Measurements from ENCODE around the gene PLXNB1. TPM values are rescaled to one million over a fixed set of nuclear protein-coding genes. Genes with fewer than 3 reads are reported as not detected.

The PLXNB1 gene
- polyA plus RNA-seq, 3 donors, result 181 to 239 (median 234) TPM

DNA sequence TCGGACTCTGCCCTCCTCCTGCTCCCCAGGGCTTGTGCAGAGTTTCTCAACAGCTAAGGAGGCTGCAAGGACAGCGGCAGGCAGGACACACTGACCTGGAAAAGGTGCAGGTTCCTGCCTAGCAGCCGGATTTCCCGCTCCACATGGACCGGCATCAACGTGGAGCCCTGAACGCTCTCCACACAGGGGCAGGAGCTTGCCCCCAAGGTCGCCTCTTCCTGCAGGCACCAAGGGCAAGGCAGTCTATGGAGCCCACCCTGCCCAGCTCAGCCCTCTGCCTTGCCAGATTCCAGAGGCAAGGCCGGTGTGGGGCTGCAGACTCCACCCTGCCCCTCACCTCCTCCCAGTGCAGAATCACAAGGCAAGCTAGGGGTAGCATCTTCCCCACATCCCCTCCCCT is 10.7 kb downstream of the PLXNB1 start:
- no peak for DNase-seq

DNA sequence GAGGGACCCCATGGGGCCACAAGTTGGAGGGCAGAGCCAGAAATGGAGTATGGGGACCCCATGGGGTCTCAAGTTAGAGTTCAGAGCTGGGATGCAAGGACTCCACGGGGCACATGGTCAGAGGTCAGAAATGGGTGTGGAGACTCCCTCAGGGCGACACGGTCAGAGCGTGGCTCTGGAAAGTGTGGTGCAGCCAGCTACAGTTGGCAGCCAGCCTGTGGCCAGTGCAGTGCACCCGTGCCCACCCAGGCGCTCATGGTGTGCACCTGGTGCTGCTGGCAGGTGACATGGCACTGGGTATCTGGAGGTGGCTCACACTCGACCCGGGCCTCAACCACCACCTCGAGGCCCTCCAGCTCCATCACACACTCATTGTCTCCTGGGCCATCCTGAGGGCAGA is 11.2 kb downstream of the PLXNB1 start:
- DNase-seq, result no peak

DNA sequence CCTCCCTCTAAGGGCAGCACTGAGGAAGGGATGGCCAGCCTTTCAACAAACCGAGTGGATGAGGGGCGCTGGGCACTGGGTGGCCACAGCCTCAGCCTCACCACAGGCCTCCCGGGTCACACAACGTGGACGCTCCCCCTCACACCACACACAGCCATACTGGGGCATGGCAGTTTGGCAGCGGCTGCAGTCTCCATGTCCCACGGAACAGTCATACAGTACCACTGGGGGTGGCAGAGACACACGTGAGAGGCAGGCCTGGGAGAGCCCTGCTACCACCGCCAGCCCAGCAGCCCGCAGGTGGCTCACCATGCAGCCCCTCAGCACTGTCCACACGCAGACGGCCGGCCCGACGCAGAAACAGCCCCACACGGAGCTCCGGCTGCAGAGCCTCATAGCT is 11.7 kb downstream of the PLXNB1 start:
- DNase-seq, result no peak

DNA sequence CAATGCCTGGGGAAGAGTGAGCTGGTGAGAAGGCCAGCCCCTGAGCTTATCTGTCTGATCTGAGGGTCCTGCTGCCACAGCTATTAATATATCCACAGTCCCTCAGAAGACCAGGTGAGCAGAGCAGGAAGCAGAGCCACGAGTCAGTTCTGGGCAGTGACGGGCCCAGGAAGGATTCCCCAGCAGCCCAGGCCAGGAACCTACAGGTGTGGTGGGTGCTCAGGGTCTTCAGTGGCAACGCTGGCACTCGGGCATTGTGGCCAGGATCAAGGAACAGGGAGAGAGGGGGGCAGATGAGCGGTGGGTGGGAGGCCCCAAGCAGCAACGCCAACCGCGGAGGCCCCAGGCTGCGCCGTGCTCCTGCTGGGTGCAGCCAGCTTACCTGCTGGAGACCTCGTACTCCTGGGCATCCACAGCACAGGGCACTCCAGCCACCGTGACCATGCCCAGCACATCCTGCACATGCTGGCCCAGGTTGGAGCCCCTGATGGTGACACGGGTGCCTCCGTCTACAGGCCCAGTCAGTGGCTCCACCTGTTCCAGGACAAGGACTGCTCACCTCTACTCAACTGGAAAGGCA is 12.3 kb downstream of the PLXNB1 start:
- no peak for DNase-seq

DNA sequence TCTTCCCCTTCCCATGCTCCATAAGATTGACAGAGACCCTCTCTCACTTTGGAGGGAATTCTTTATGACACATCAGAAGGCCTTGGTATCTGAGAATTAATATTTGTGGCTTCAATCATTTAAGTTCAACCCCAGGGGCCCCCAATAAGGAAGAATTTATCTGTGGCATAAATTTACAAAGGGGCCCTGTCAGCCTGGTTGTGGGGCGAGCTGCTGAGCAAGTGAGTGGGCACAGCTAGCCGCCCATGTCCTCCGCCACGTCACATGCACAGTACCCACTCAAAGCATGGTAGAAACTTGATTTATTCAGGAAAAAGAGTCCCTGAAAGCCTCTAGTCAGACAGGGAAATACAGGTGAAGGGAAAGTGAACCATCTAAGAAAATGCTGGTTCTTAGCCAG is 13.3 kb downstream of the PLXNB1 start:
- DNase-seq, result no peak

DNA sequence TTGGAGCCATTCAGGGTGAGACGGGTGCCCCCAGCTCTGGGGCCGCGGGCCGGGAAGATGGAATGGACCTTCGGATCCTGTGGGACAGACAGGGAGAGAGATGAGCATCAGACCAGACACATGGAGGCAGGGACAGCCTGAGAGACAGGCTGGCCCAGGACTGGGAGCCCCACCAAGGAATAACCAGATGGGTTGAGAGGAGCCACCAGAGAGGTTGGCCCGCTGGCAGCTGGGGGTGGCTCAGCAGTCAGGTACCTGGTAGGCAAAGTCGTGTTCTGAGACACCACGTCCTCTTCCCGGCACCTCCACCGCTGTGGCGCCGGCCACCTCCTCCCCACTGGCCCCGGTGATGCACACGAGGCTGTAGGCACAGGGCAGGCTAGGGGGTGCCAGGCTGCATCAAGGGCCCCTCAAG is 13.8 kb downstream of the PLXNB1 start:
- DNase-seq, result no peak

DNA sequence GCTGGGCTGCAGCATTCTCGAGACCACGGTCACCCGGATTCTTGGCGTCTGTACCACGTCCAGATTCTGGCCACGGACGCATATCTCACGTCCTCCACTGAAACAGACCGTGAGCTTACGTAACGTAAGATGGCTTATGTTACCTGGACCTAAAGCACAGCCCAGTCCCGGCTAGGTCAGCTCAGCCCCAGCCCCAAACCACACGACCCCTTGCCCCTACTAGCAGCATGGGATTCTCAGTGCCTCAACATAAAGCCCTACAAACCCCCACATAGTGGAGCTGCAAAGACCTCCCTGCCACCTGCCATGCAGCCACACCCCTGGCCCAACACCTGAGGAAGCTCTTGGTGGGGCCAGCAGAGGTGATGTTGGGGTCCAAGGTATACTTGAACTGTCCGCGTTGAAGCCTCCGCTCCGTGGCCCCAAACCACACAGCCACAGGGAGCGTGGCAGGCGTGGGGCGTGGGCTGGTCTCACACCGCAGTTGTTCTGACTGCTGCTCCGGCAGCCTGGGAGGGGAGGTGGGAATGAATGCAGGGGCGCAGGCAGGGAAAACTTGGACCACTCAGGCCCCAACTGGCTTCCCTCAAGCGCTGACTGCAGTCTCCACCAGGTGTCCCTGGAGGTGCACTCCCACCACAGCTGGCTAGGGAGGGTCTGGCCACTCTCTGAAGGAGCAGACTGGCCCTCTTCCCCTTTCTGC is 14.5 kb downstream of the PLXNB1 start:
- no peak for DNase-seq

DNA sequence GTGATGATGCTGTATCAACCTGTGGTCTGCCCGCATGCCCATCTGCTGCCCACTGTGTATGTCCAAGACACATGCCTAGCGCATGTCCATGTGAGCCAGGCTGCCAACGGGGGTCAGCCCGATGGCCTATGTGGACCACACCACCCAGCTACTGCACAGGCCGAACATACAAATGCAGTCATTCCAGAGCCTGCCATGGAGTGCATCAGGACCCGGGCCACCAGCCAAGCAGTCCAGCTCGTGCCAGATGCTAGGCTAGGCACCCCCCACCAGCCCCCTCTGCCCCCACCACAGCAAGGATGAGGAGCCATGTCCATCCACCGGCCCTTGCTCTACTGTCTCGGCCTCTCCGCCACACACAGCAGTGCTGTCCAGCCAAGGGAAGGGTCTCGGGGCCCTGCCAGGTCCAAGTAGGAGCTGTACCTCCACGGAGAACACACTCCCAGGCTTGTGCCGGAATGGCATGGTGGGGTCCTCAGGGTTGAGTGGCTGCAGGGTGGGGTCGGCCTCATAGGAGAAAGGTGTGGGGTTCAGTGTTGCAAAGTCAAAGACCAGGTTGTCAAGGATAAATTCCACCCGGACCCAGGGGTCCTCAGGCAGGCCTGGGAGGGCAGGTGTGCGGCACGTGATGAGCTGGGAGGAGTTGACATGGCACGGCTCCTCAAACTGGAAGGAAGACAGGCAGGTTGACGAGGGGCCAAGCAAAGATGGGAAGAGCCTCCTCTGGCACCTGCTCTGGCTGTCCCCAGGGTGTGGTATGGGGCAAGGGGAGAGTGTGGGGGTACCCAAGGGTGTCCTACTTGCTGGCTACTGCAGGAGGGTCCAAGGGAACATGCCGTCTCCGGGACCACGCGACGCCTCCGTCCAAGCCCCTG is 15.3 kb downstream of the PLXNB1 start:
- DNase-seq, result no peak

DNA sequence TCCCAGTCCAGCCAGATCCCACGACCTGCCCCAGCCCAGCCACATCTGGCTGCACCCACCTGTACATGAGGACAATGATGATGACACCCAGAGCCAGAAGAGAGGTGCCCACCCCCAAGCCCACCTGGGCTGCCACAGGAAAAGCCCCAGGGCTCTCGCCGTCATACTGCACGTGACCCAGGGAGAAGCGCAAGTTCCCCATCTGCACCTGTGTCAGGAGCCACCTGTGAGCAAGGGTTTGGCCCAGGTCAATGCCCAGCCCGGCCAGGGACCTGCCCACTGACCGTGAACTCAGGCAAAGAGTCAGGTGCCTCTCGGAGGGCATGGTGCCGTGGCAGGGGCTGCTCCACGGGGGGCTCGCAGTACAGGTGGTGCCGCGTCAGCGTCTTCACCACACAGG is 16.3 kb downstream of the PLXNB1 start:
- no peak for DNase-seq

DNA sequence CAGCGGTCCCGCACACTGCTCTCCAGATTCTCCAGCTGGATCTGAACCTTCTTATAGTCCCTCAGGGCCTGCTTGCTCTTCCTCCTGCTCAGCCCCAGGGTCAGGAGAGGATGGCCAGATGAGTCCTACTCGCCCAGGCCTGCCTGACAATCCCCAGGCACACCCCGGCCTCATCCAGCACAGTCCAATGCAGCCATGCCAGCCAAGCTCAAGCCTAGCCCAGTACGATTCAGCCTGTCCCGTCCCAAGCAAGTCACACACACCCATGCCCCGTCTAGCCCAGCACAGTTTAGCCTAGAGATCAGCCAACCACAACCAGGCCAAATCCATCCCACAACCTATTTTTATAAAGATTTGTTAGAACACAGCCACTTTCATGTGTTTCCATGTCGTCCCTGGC is 16.8 kb downstream of the PLXNB1 start:
- no peak for DNase-seq

DNA sequence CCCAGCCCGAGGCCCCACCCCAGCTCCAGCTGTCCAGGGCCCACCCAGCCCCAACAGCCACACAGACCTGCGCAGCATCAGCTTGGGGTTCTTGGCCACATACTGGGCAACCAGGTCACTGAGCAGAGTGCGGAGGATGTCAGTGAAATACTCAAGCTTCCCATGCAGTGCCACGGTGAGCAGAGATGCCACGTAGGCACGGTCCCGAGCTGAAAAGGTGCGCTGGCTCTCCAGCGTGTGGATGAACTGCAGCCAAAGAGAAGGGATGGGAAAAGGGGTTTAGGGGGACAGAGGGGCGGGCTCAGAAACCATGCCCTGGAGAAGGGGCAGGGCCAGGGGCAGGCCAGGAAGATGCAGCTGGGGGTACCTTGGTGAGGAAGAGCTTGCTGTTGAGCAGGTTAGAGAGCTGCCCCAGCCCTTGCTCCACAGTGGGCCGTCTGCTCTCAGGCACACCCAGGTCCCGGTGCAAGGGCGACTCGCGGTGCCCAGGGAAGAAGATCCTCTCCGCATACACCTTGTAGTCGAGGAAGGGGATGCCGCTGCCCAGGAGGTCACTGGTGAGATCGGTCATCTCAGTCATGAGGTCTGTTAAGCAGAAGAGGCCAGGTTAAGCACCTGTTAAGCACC is 17.4 kb downstream of the PLXNB1 start:
- DNase-seq, result no peak

DNA sequence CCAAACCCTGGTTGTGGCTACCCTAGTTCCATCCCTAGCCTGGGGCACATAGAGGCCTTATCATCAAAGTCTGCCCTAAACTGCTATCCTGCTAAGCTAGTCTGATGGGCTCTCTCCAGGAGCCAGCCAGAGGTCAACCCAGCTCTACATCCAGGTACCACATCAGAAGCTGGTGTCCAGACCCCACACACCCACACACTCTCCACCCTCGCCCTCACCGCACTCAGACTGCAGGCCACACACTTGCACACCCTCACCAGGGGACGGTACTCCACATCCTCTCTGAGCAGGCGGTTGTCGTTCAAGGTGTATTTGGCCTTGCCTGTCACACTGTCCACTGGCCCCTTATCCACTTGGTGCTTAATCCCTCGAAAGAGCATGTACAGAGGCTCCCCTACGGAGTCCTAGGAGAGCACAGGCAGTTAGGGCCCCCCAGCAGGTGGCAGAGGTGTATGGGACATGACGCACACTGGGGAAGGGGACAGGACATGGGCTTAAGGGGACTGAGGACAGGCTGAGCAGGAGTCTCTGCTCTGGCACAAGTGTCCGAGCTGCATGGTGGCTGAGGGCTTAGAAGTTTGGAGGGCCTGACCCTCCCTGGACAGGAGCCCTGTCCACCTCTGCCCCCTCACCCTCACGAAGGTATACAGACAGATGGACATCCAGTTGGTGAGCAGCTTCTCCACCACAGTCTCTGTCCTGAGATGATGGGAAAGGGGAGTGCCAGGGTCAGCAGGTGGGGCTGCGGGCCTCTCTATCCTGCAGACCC is 18.1 kb downstream of the PLXNB1 start:
- no peak for DNase-seq

DNA sequence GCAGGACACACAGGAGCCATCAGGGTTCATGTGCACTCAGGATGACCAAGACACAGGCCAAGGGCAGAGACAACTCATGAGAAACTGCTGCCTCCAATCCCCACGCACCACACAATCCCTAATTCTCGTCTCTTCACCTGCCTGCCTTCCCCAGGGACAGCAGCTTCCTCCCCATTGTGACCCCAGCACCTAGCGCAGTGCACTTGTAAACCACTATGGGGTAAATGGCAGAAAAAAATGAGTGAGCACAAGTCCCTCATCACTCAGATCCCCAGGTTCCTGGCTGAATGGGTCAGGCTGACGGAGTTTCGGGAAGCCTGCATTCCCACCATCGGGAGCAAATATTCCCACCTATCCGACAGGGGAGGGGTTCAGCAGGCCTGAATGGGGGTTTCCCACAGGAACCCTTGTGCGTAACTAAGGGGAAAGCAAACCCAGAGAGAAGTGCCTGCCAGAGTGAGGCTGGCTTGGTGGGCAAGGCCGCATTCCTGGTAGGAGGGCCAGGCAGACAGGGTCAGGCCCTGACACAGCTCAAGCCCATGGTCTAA is 18.8 kb downstream of the PLXNB1 start:
- no peak for DNase-seq

DNA sequence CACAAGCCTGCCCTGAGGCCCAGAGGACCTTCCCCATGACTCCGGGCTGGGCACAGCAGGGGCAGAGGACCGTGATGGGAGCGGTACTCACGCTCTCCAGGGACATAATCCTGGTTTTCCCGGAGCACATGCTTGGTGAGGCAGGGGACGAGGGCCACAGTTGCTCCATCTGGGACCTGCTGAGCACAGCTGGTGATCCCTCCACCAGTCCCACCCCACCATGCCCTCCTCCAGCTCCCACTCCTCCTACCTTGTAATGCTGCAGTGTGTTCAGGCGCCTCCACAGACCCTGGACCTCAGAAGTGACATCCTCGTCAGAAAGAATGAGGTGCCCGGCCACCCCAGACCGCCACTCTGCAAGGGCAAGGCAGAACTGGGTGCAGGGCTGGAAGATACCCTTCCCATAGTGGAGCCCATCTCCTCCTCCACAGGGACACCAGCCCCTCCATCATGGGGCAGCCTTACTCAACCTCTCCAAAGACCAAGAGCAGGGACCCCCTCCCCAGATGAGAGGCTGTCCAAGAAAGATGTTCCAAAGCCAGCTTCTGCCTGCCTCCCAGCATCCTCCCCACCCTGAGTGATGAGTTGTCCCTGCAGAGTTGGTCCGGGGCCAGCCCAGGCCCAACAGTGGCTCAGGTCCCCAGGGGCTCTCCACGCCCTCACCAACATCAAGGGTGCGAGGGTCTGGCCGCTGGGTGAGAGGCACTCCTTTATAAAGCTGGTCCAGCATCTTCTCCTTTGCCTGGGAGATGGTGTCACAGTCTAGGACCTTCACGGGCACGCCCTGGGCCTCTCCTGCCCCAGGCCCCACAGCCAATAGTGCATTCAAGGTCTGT is 19.5 kb downstream of the PLXNB1 start:
- DNase-seq, result no peak

DNA sequence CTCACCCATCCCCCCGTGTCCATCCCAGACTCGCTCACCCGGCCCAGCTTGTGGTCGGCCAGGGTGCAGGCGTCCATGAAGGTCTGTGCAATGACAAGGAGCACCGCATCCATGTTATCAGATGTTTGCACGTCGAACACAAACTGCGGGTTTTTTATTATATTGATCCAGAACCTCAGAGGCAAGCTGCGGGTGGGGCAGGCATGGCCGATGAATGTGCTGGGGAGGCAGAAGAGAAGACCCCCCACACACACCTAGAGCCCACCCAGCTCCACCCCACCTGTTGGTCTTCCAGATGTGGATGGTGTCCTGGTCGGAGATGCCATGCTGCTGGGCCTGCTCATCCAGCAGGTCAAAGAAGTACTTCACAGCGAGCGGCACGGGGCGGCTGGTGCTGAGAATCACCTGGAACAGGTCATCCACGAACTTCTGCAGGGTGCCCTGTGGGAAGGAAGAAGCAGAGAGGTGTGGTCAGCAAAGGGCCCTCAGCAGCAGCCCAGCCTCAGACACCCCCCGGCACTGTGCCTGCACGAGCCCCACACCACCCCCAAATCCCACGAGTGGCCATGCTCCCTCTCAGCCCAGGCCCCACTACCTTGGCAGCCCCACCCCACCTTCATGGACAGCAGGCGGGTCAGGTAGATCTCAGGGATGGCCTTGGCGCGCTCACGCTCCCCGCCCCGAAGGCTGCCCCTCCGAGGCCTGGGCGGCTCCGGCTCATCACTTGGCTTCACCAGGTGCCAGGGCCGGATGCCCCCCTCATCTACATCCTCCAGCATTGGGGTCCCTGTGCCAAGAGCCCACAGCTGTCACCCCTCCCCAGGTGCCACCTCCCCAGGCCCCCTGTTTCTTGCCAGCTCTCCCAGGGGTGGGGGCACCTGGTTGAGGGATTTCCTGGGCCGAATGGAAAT is 20.3 kb downstream of the PLXNB1 start:
- no peak for DNase-seq

DNA sequence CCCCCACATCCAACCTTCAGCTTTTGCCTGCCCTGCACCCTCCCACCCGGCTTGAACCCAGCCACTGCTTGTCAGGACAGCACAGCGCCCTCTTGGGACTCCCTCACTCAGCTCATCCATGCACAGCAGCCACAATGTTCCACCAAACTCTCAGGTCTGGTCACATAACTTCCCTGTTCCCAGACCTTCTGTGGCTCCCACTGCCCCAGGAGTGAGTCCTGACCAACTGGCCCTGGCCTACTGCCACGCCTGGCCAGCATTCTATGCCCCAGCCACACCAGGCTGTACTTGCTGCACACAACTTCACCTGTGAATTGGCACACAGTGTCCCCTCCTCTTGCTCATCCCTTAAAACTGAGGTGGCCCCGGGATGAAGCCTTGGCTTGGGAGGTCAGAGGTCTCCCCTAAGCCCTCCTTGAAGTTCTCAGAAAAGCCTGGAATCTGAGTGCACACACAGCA is 21.0 kb downstream of the PLXNB1 start:
- no peak for DNase-seq

DNA sequence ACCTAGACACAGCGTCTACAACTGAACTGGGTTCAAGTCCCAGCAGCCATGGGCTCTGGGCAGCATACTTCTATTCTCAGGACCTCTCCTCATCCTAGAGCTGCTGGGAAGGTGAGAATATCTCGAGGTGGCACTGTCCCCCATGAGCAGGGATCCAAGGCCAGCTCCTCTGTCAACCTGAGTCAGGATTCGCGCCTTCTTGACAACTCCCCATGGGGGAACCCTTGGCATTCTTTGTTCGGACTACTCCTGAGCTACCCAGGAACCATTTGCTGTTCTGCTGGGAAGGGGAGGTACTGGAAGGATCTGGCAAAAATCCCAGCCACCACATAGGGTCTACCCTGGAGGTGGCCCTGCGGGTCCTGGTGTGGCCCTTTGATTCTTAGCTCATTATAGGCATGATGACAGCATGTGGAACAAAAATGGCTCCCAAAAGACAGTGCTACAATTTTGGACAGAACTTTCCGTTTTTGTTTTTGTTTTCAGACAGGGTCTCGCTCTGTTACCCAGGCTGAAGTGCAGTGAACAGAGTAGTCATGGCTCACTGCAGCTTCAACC is 22.3 kb downstream of the PLXNB1 start:
- no peak for DNase-seq

DNA sequence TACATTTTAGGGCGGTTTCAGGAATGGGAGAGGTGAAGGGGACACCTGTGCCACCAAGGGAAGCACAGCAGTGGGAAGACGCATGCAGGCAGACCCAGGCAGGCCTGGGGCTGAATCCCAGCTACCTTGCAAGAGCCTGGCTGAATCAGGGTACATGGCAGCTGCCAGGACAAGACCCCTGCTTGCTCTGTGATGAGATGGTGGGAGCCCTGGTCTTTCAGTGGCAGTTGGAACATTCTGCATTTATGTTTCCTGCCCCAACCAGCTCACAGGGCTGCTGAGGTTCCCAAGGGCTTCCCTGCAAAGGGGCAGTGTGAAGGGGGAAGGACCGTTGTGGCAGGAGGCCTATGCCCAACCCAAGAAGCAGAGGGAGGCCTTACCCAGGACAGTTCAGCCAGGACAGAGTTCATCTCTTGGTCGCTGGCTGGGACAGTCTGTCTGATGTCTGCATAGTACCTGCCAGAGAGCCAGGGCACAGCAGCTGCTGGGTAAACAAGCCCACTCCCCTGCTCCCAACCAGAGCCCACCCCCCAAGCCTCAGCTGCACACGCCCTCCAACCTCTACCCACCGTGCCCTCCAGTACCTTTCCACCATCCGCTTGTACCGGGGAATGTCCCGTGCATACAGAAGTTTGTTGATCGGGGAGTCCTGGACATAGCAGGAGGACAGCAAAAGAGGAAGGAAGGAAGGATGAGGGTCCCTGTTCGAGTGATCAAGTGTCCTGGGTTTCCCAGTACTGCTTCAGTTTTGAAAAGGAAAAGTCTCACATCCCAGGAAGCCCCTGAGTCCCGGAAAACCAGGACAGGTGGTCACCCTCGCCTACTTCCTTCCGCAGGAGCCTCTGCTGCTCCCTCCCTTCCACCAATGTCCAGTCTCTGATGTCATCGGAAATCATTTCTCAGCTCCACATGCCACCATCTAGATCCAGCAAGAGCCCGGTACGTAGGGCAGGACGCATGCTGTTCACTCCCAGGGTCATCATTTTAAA is 23.1 kb downstream of the PLXNB1 start:
- no peak for DNase-seq

All from renal pelvis (tissue), 4 donors.